Stimulated activated naive CD8-positive, alpha-beta T cell treated with anti-CD3 and anti-CD28 coated beads, Interleukin-15, amount 100 ng/mL, for 72 hours (primary cell): Measurements from ENCODE around the gene RETN.

Experiments
- ATAC-seq: fragments of 150-1000 bp; cut with Tn5 transposase; 2 replicates; pipeline ENCODE4 v1.10.0; 2021; ENCODE audit warnings: mild to moderate bottlenecking, moderate library complexity
- DNase-seq, 2 donors: peaks; one replicate each; pipeline ENCODE4 v3.0.0; 2021 to 2022
- H3K27ac Mint-ChIP-seq, 2 donors: one replicate each; pipeline ENCODE4 v1.8.0; 2022; ENCODE audit warnings: mild to moderate bottlenecking in 2 of 2, mixed read lengths in 2 of 2, moderate library complexity in 2 of 2
- H3K27me3 Mint-ChIP-seq: one replicate; pipeline ENCODE4 v1.8.0; 2022; ENCODE audit warnings: mixed read lengths
- H3K4me1 Mint-ChIP-seq: one replicate; pipeline ENCODE4 v1.8.0; 2022; ENCODE audit warnings: mild to moderate bottlenecking, mixed read lengths
- H3K4me3 Mint-ChIP-seq, 2 donors: one replicate each; pipeline ENCODE4 v1.8.0; 2022; ENCODE audit warnings: mild to moderate bottlenecking in 2 of 2, mixed read lengths in 2 of 2, moderate library complexity in 1 of 2
- H3K9me3 Mint-ChIP-seq, 2 donors: one replicate each; pipeline ENCODE4 v1.8.0; 2022; ENCODE audit warnings: mixed read lengths in 2 of 2

The RETN gene

GRCh38 chr19:7645163-7645562 lies 23.7 kb upstream of the RETN start:
- Mint-ChIP-seq H3K27me3 (no peaks in the 10 kb centered on the region), H3K4me1 (peaks cover 8% of the 10 kb centered on the region), H3K27ac (no peak overlapping the region), H3K4me3 (no peak overlapping the region), H3K9me3 (peaks cover under 1 to 3% of the 10 kb centered on the region in 2 donors)
- DNase-seq = no peak
- no peak for ATAC-seq

GRCh38 chr19:7645656-7646425 lies 23.0 kb upstream of the RETN start:
- Mint-ChIP-seq H3K4me1 (peaks cover 6% of the 10 kb centered on the region), H3K27me3 (no peaks in the 10 kb centered on the region), H3K27ac (peak overlapping the region in 1 of 2 donors; percentile 17), H3K9me3 (no peaks in the 10 kb centered on the region), H3K4me3 (no peak overlapping the region)
- ATAC-seq = peak; percentile 24
- DNase-seq = no peak

GRCh38 chr19:7646426-7646700 lies 22.5 kb upstream of the RETN start:
- Mint-ChIP-seq H3K4me3 (no peak overlapping the region), H3K9me3 (no peaks in the 10 kb centered on the region), H3K27me3 (no peaks in the 10 kb centered on the region), H3K27ac (no peak overlapping the region), H3K4me1 (peaks cover 6% of the 10 kb centered on the region)
- DNase-seq (no peak), ATAC-seq (no peak)

GRCh38 chr19:7647156-7647555 lies 21.7 kb upstream of the RETN start:
- no peaks in the 10 kb centered on the region for H3K27me3 Mint-ChIP-seq
- H3K9me3 Mint-ChIP-seq = no peaks in the 10 kb centered on the region
- no peak for ATAC-seq
- no peak overlapping the region for H3K4me3 Mint-ChIP-seq
- H3K27ac Mint-ChIP-seq = no peak overlapping the region
- H3K4me1 Mint-ChIP-seq = peaks cover 8% of the 10 kb centered on the region
- no peak for DNase-seq

- H3K4me3 Mint-ChIP-seq = no peak overlapping the region
- DNase-seq = no peak
- no peaks in the 10 kb centered on the region for H3K9me3 Mint-ChIP-seq
- H3K4me1 Mint-ChIP-seq = peaks cover 15% of the 10 kb centered on the region
- H3K27me3 Mint-ChIP-seq = no peaks in the 10 kb centered on the region
- ATAC-seq = no peak
- H3K27ac Mint-ChIP-seq = no peak overlapping the region
Observed at GRCh38 chr19:7648265-7649014, 20.4 kb upstream of the RETN start.

GRCh38 chr19:7650148-7650547 lies 18.7 kb upstream of the RETN start:
- Mint-ChIP-seq H3K27me3 (no peaks in the 10 kb centered on the region), H3K4me1 (peaks cover 15% of the 10 kb centered on the region), H3K27ac (no peak overlapping the region), H3K4me3 (no peak overlapping the region), H3K9me3 (no peaks in the 10 kb centered on the region)
- ATAC-seq (no peak), DNase-seq (no peak)

- ATAC-seq = peak; percentile 92
- peak overlapping the region; percentile 81 to 82 for H3K4me3 Mint-ChIP-seq
- DNase-seq = peak; percentile 83 to 87
- peak overlapping the region; percentile 95 to 97 for H3K27ac Mint-ChIP-seq
- H3K9me3 Mint-ChIP-seq = no peaks in the 10 kb centered on the region
- H3K27me3 Mint-ChIP-seq = no peaks in the 10 kb centered on the region
- peaks cover 34% of the 10 kb centered on the region for H3K4me1 Mint-ChIP-seq
Observed at GRCh38 chr19:7652061-7652641, 16.7 kb upstream of the RETN start.

- no peak for DNase-seq
- Mint-ChIP-seq H3K4me1 (peaks cover 48% of the 10 kb centered on the region), H3K9me3 (no peaks in the 10 kb centered on the region), H3K27ac (peak overlapping the region in 1 of 2 donors; percentile 31), H3K27me3 (no peaks in the 10 kb centered on the region), H3K4me3 (no peak overlapping the region)
- no peak for ATAC-seq
Observed at GRCh38 chr19:7654401-7654800, 14.4 kb upstream of the RETN start.

- ATAC-seq = no peak
- Mint-ChIP-seq H3K4me3 (peak overlapping the region in 1 of 2 donors; percentile 12), H3K9me3 (no peaks in the 10 kb centered on the region), H3K27me3 (no peaks in the 10 kb centered on the region), H3K4me1 (peaks cover 48% of the 10 kb centered on the region), H3K27ac (peak overlapping the region in 1 of 2 donors; percentile 64)
- DNase-seq = no peak
Observed at GRCh38 chr19:7655581-7655980, 13.3 kb upstream of the RETN start.

GRCh38 chr19:7657131-7657751 lies 11.6 kb upstream of the RETN start:
- no peaks in the 10 kb centered on the region for H3K27me3 Mint-ChIP-seq
- H3K4me1 Mint-ChIP-seq = peaks cover 44% of the 10 kb centered on the region
- DNase-seq (peak; percentile 64 to 80), ATAC-seq (peak; percentile 88)
- H3K27ac Mint-ChIP-seq = peak overlapping the region; percentile 82 to 91
- H3K9me3 Mint-ChIP-seq = no peaks in the 10 kb centered on the region
- H3K4me3 Mint-ChIP-seq = peak overlapping the region; percentile 77 to 80

- ATAC-seq (peak; percentile 87), DNase-seq (peak; percentile 61 to 76)
- peak overlapping the region; percentile 77 to 80 for H3K4me3 Mint-ChIP-seq
- no peaks in the 10 kb centered on the region for H3K9me3 Mint-ChIP-seq
- peaks cover 34% of the 10 kb centered on the region for H3K4me1 Mint-ChIP-seq
- H3K27ac Mint-ChIP-seq = peak overlapping the region; percentile 82 to 91
- no peaks in the 10 kb centered on the region for H3K27me3 Mint-ChIP-seq
Observed at GRCh38 chr19:7658219-7658686, 10.6 kb upstream of the RETN start.

GRCh38 chr19:7661744-7662538 lies 6.9 kb upstream of the RETN start:
- DNase-seq = no peak
- H3K27ac Mint-ChIP-seq = peak overlapping the region in 1 of 2 donors; percentile 63

GRCh38 chr19:7662657-7663056 lies 6.2 kb upstream of the RETN start:
- peak overlapping the region in 1 of 2 donors; percentile 71 for H3K27ac Mint-ChIP-seq
- peaks cover 10% of the 10 kb centered on the region for H3K27me3 Mint-ChIP-seq
- ATAC-seq = no peak
- H3K9me3 Mint-ChIP-seq = no peaks in the 10 kb centered on the region
- H3K4me1 Mint-ChIP-seq = peaks cover 9% of the 10 kb centered on the region
- no peak overlapping the region for H3K4me3 Mint-ChIP-seq
- DNase-seq = no peak

More at GRCh38 chr19:7661744-7662538, 6.9 kb upstream of the RETN start:
- Mint-ChIP-seq H3K4me1 (peaks cover 16% of the 10 kb centered on the region), H3K9me3 (no peaks in the 10 kb centered on the region), H3K27me3 (peaks cover 7% of the 10 kb centered on the region), H3K4me3 (no peak overlapping the region)
- no peak for ATAC-seq

- H3K4me1 Mint-ChIP-seq = no peaks in the 10 kb centered on the region
- no peaks in the 10 kb centered on the region for H3K9me3 Mint-ChIP-seq
- H3K27ac Mint-ChIP-seq = no peak overlapping the region
- ATAC-seq = no peak
- H3K27me3 Mint-ChIP-seq = peaks cover 12% of the 10 kb centered on the region
- no peak overlapping the region for H3K4me3 Mint-ChIP-seq
- DNase-seq = no peak
Observed at GRCh38 chr19:7663706-7664105, 5.1 kb upstream of the RETN start.

GRCh38 chr19:7665076-7665475 lies 3.8 kb upstream of the RETN start:
- H3K27ac Mint-ChIP-seq = no peak overlapping the region
- H3K27me3 Mint-ChIP-seq = peaks cover 25% of the 10 kb centered on the region
- DNase-seq (no peak), ATAC-seq (no peak)
- no peak overlapping the region for H3K4me3 Mint-ChIP-seq
- H3K4me1 Mint-ChIP-seq = peaks cover 11% of the 10 kb centered on the region
- H3K9me3 Mint-ChIP-seq = no peaks in the 10 kb centered on the region
